Frontal cortex (tissue), 4 donors: ENCODE data around the gene LDAH. TPM values are rescaled to one million over a fixed set of nuclear protein-coding genes. Genes with fewer than 3 reads are reported as not detected.
A peak's percentile ranks its signal among the peaks of the same experiment; 100 is the strongest.

ENCODE experiments used
- DNase-seq, 2 donors: peaks; one replicate each; pipeline ENCODE4 v3.0.0; 2012; ENCODE audit warnings: low spot score in 2 of 2
- FAIRE-seq: peaks from 2 replicates; lab custom pipeline; 2012; peaks lifted over from hg19 to GRCh38; lab: Jason Lieb, UNC
- total RNA-seq: library from RNA; depleted of rRNA; stranded (reverse); fragments of >200 nt; gene quantifications from one replicate; pipeline ENCODE4 v1.2.3, GENCODE V29; 2014
- donor health status: control.
- donor health status: control.
- donor health status: control.

The LDAH gene
- total RNA-seq, 1 donor from 2014 or later: 17.1 TPM

GRCh38 chr2:20671036-20671735, 151.7 kb downstream of the LDAH start:
- FAIRE-seq (no peak), DNase-seq (peak in 1 of 2 donors; percentile 17)

GRCh38 chr2:20670315-20671035, 152.4 kb downstream of the LDAH start:
- no peak for FAIRE-seq
- DNase-seq: peak in 1 of 2 donors; percentile 19

- DNase-seq (peak in 1 of 2 donors; percentile 22), FAIRE-seq (no peak)
These were observed 153.2 kb downstream of the LDAH start for GRCh38 chr2:20669562-20670314.

- DNase-seq (peak in 1 of 2 donors; percentile 32), FAIRE-seq (no peak)
These were observed 153.9 kb downstream of the LDAH start for GRCh38 chr2:20668871-20669475.

- peak in 1 of 2 donors; percentile 21 for DNase-seq
- FAIRE-seq: no peak
These were observed 154.4 kb downstream of the LDAH start for GRCh38 chr2:20668451-20668850.

- DNase-seq (peak in 1 of 2 donors; percentile 26), FAIRE-seq (no peak)
These were observed 155.1 kb downstream of the LDAH start for GRCh38 chr2:20667531-20668401.

- DNase-seq: peak; percentile 44 to 64
- no peak for FAIRE-seq
These were observed 155.8 kb downstream of the LDAH start for GRCh38 chr2:20667151-20667530.

GRCh38 chr2:20666304-20667150, 156.4 kb downstream of the LDAH start, which contains the start of gene GDF7:
TSS of gene GDF7 (plus strand) at chr2:20667144. CDS start at chr2:20667240, 96 bp downstream.
- FAIRE-seq: no peak
- peak; percentile 45 to 62 for DNase-seq

GRCh38 chr2:20666005-20666303, 156.9 kb downstream of the LDAH start:
- DNase-seq: no peak
- FAIRE-seq: no peak

GRCh38 chr2:20665243-20666004, 157.5 kb downstream of the LDAH start:
- DNase-seq (peak in 1 of 2 donors; percentile 12), FAIRE-seq (no peak)

GRCh38 chr2:20664431-20665242, 158.3 kb downstream of the LDAH start:
- no peak for FAIRE-seq
- DNase-seq: peak in 1 of 2 donors; percentile 10

- DNase-seq (no peak), FAIRE-seq (no peak)
These were observed 158.9 kb downstream of the LDAH start for GRCh38 chr2:20664071-20664390.

GRCh38 chr2:20663196-20664070, 159.5 kb downstream of the LDAH start:
- DNase-seq: peak in 1 of 2 donors; percentile 13
- FAIRE-seq: no peak

GRCh38 chr2:20662308-20662937, 160.5 kb downstream of the LDAH start:
- FAIRE-seq: no peak

GRCh38 chr2:20661421-20662307, 161.2 kb downstream of the LDAH start:
- FAIRE-seq: no peak
- peak; percentile 73 to 82 for DNase-seq

More at GRCh38 chr2:20662308-20662937, 160.5 kb downstream of the LDAH start:
- no peak for DNase-seq
